Neural cell (in vitro differentiated cells): ENCODE results near the gene PTPRD. TPM values are rescaled to one million over a fixed set of nuclear protein-coding genes. Genes with fewer than 3 reads are reported as not detected.

Source experiments
- H2AFZ ChIP-seq: fragments of 200-600, 300-800 bp; sonication (generic), shearing (Covaris generic); 2 replicates; pipeline ENCODE4 v1.6.0; 2014; ENCODE audit warnings: low read depth, mild to moderate bottlenecking, antibody characterized with exemption, low read length, moderate library complexity
- H3F3A ChIP-seq: fragments of 200-600 bp; shearing (Covaris generic); 2 replicates; pipeline ENCODE4 v1.6.1; 2016; ENCODE audit warnings: mild to moderate bottlenecking, moderate library complexity, mixed read lengths, antibody characterized with exemption, low read length; ENCODE audit not compliant: insufficient read depth, poor library complexity, severe bottlenecking
- H3K27ac ChIP-seq: fragments of 200-600, 300-800 bp; sonication (generic), shearing (Covaris generic); 2 replicates; pipeline ENCODE4 v1.5.1; 2014; ENCODE audit warnings: mild to moderate bottlenecking, low read length, moderate library complexity
- H3K27me3 ChIP-seq: fragments of 300-800, 200-600 bp; sonication (generic), shearing (Covaris generic); 2 replicates; pipeline ENCODE4 v1.6.0; 2014; ENCODE audit warnings: mild to moderate bottlenecking, low read depth, low read length, moderate library complexity; ENCODE audit not compliant: insufficient read depth
- H3K36me3 ChIP-seq: fragments of 300-800, 200-600 bp; sonication (generic), shearing (Covaris generic); 2 replicates; pipeline ENCODE4 v1.5.1; 2014; ENCODE audit warnings: mild to moderate bottlenecking, antibody characterized with exemption, low read length, moderate library complexity; ENCODE audit not compliant: insufficient read depth
- H3K4me2 ChIP-seq: fragments of 300-800, 200-600 bp; sonication (generic), shearing (Covaris generic); 2 replicates; pipeline ENCODE4 v1.6.0; 2014; ENCODE audit warnings: mild to moderate bottlenecking, low read length
- H3K4me3 ChIP-seq: fragments of 300-800, 200-600 bp; sonication (generic), shearing (Covaris generic); 2 replicates; pipeline ENCODE4 v1.5.1; 2014; ENCODE audit warnings: mild to moderate bottlenecking, low read length, moderate library complexity
- H3K79me2 ChIP-seq: fragments of 200-600 bp; shearing (Covaris generic); replicated peaks from 2 replicates; pipeline ENCODE4 v1.6.0; 2014; ENCODE audit warnings: mild to moderate bottlenecking, low read length, moderate library complexity; ENCODE audit not compliant: insufficient read depth
- H3K9ac ChIP-seq: fragments of 300-800, 200-600 bp; sonication (generic), shearing (Covaris generic); 2 replicates; pipeline ENCODE4 v1.6.1; 2016; ENCODE audit warnings: mild to moderate bottlenecking, low read length, mixed read lengths
- H3K9me2 ChIP-seq: fragments of 200-600 bp; shearing (Covaris generic); 2 replicates; pipeline ENCODE4 v1.6.1; 2016; ENCODE audit warnings: mild to moderate bottlenecking, low read length, mixed read lengths; ENCODE audit not compliant: insufficient read depth
- H3K9me3 ChIP-seq: fragments of 200-600, 300-800 bp; sonication (generic), shearing (Covaris generic); 2 replicates; pipeline ENCODE4 v1.6.1; 2016; ENCODE audit warnings: mild to moderate bottlenecking, mixed run types, low read length, moderate library complexity, mixed read lengths
- H4K20me1 ChIP-seq: fragments of 200-600 bp; shearing (Covaris generic); 2 replicates; pipeline ENCODE4 v1.6.1; 2016; ENCODE audit warnings: mild to moderate bottlenecking, mixed run types; ENCODE audit not compliant: insufficient read depth
- EP300 ChIP-seq: fragments of 450-650 bp; conservative IDR thresholded peaks from 2 replicates; pipeline ENCODE4 v1.6.1; 2014; ENCODE audit warnings: antibody characterized with exemption, mild to moderate bottlenecking, moderate library complexity; ENCODE audit not compliant: poor library complexity, severe bottlenecking
- EZH2 ChIP-seq: fragments of 200-600, 300-800 bp; shearing (Covaris generic), sonication (generic); IDR thresholded peaks from 2 replicates; pipeline ENCODE4 v1.6.1; 2014; ENCODE audit warnings: antibody characterized with exemption, low read length, borderline replicate concordance, mild to moderate bottlenecking; ENCODE audit not compliant: insufficient read depth, poor library complexity, severe bottlenecking
- MXI1 ChIP-seq: fragments of 450-650 bp; conservative IDR thresholded peaks from 2 replicates; pipeline ENCODE4 v1.6.1; 2014; ENCODE audit warnings: antibody characterized with exemption, mild to moderate bottlenecking; ENCODE audit not compliant: poor library complexity, severe bottlenecking
- POLR2AphosphoS5 ChIP-seq: IDR thresholded peaks from 2 replicates; pipeline ENCODE4 v1.6.1; 2012
- RAD21 ChIP-seq: fragments of 450-650 bp; conservative IDR thresholded peaks from 2 replicates; pipeline ENCODE4 v1.6.1; 2014; ENCODE audit warnings: antibody characterized with exemption, mild to moderate bottlenecking, moderate library complexity
- REST ChIP-seq: IDR thresholded peaks from 2 replicates; pipeline ENCODE4 v1.6.1; 2012; ENCODE audit warnings: borderline replicate concordance
- SMC3 ChIP-seq: fragments of 450-650 bp; conservative IDR thresholded peaks from 2 replicates; pipeline ENCODE4 v1.6.1; 2014; ENCODE audit warnings: antibody characterized with exemption, mild to moderate bottlenecking, moderate library complexity; ENCODE audit not compliant: poor library complexity
- TAF1 ChIP-seq: IDR thresholded peaks from 2 replicates; pipeline ENCODE4 v1.6.1; 2012; ENCODE audit warnings: low read depth
- polyA plus RNA-seq: library from polyadenylated mRNA; depleted of rRNA; stranded (reverse); fragments of >200 nt; gene quantifications from 2 replicates; pipeline ENCODE4 v1.2.3, GENCODE V29; 2014
- TF ChIP-seq, protein P1 (sequence below): fragments of 450-650 bp; IDR thresholded peaks from 2 replicates; pipeline ENCODE4 v1.5.1; 2014; ENCODE audit warnings: antibody characterized with exemption, mild to moderate bottlenecking, moderate library complexity; ENCODE audit not compliant: poor library complexity, severe bottlenecking

Gene PTPRD
- polyA plus RNA-seq, 1 donor from 2014 or later = 143 TPM

DNA sequence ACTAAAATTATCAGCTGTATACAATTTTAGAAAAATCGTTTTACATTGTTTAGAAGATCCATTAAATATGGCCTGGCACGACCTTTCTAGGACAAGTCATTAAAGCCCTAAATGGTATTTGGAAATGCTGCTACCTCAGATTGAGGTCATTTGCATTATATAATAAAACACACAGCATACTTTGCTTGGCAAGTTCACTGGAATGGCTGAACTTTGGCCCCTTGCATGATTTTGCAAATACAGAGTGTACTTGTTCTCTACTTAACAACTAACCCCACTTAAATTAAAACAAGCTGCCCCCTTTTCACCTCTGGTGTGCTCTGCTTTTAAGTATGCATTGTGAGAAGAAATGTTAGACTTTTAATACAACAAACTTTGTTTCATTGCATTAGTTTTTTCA lies 860.1 kb downstream of the PTPRD start:
- no peak overlapping the region for H2AFZ ChIP-seq
- no peaks in the 10 kb centered on the region for H3K79me2 ChIP-seq
- H3K9me2 ChIP-seq = no peaks in the 10 kb centered on the region
- no peak overlapping the region for H3K27ac ChIP-seq
- TF ChIP-seq EZH2 (no peak), REST (no peak), EP300 (no peak), RAD21 (no peak), MXI1 (no peak), POLR2AphosphoS5 (no peak), TAF1 (no peak), SMC3 (no peak)
- TF ChIP-seq, protein P1, sequence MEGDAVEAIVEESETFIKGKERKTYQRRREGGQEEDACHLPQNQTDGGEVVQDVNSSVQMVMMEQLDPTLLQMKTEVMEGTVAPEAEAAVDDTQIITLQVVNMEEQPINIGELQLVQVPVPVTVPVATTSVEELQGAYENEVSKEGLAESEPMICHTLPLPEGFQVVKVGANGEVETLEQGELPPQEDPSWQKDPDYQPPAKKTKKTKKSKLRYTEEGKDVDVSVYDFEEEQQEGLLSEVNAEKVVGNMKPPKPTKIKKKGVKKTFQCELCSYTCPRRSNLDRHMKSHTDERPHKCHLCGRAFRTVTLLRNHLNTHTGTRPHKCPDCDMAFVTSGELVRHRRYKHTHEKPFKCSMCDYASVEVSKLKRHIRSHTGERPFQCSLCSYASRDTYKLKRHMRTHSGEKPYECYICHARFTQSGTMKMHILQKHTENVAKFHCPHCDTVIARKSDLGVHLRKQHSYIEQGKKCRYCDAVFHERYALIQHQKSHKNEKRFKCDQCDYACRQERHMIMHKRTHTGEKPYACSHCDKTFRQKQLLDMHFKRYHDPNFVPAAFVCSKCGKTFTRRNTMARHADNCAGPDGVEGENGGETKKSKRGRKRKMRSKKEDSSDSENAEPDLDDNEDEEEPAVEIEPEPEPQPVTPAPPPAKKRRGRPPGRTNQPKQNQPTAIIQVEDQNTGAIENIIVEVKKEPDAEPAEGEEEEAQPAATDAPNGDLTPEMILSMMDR = no peak
- H3K9me3 ChIP-seq = no peaks in the 10 kb centered on the region
- no peaks in the 10 kb centered on the region for H3F3A ChIP-seq
- no peak overlapping the region for H3K4me2 ChIP-seq
- no peaks in the 10 kb centered on the region for H3K36me3 ChIP-seq
- H3K9ac ChIP-seq = no peak overlapping the region
- no peaks in the 10 kb centered on the region for H4K20me1 ChIP-seq
- no peaks in the 10 kb centered on the region for H3K27me3 ChIP-seq
- no peak overlapping the region for H3K4me3 ChIP-seq

DNA sequence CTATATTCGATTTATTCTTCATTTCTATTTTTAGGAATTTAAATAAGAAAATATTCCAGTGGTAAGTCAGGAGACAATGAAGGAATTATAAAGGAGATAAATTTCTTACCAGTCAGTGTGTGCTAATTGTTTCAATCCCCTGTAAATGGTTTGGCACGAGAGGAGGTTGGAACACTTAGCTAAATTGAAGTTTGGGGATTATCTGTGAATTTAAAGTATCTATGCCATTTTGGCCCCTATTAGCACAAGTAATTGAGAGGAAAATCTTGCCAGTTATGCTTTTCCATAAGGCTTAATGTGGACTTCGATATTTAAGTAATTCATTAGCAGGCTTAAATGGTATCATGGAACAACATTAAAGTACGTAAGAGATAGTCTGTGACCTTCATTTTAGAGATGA lies 860.8 kb downstream of the PTPRD start:
- Histone ChIP-seq H3K4me3 (no peak overlapping the region), H3K36me3 (no peaks in the 10 kb centered on the region), H3K9me2 (no peaks in the 10 kb centered on the region), H3K9ac (no peak overlapping the region), H4K20me1 (no peaks in the 10 kb centered on the region), H3K4me2 (no peak overlapping the region), H3K27ac (no peak overlapping the region), H3K79me2 (no peaks in the 10 kb centered on the region), H2AFZ (no peak overlapping the region), H3K9me3 (no peaks in the 10 kb centered on the region), H3F3A (no peaks in the 10 kb centered on the region), H3K27me3 (no peaks in the 10 kb centered on the region)
- TF ChIP-seq POLR2AphosphoS5 (no peak), RAD21 (no peak), EZH2 (no peak), REST (no peak), TAF1 (no peak), MXI1 (no peak), EP300 (no peak), SMC3 (no peak)
- TF ChIP-seq, protein P1 = no peak
